HCT116 (cell line): ENCODE results near the gene SAMD15.

Experiments used
- CEBPB ChIP-seq: IDR thresholded peaks from 2 replicates; pipeline ENCODE4 v1.6.1; 2012; ENCODE audit warnings: low read depth
- EZH2phosphoT487 ChIP-seq: fragments of 200-600 bp; IDR thresholded peaks from 2 replicates; pipeline ENCODE4 v1.6.1; 2018; ENCODE audit warnings: antibody characterized with exemption, borderline replicate concordance
- FOSL1 ChIP-seq: IDR thresholded peaks from 2 replicates; pipeline ENCODE4 v1.6.1; 2012; ENCODE audit warnings: low read depth
- POLR2A ChIP-seq: IDR thresholded peaks from 2 replicates; pipeline ENCODE4 v1.7.0; 2011; ENCODE audit warnings: borderline replicate concordance; ENCODE audit not compliant: insufficient read depth, insufficient read length; ENCODE audit errors: extremely low read depth
- RAD21 ChIP-seq: IDR thresholded peaks from 2 replicates; pipeline ENCODE4 v1.6.1; 2012; ENCODE audit warnings: low read depth, mild to moderate bottlenecking
- SP1 ChIP-seq: IDR thresholded peaks from 2 replicates; pipeline ENCODE4 v1.6.1; 2012; ENCODE audit warnings: low read depth
- SRF ChIP-seq: IDR thresholded peaks from 2 replicates; pipeline ENCODE4 v1.6.1; 2012; ENCODE audit warnings: low read depth
- ZFX ChIP-seq: fragments of 450-650 bp; IDR thresholded peaks from 2 replicates; pipeline ENCODE4 v1.6.1; 2017
- ZNF274 ChIP-seq: fragments of 200-500 bp; sonication (Bioruptor generic); IDR thresholded peaks from 2 replicates; pipeline ENCODE4 v1.6.1; 2014; ENCODE audit warnings: mild to moderate bottlenecking, low read depth, low read length, inconsistent platforms
- TF ChIP-seq, protein P1 (sequence below), 3 experiments: fragments of 200-600 bp in 1 of 3; sonication (generic) in 1 of 3; IDR thresholded peaks in 2 of 3; conservative IDR thresholded peaks in 1 of 3; 2 replicates each; pipeline ENCODE4 v1.5.1; 2012 to 2017; ENCODE audit warnings: low read depth in 2 of 3, low read length in 2 of 3, antibody characterized with exemption in 1 of 3, borderline replicate concordance in 1 of 3, control low read depth in 1 of 3, mild to moderate bottlenecking in 1 of 3, mixed read lengths in 1 of 3, mixed run types in 1 of 3, moderate library complexity in 1 of 3; ENCODE audit not compliant: insufficient read depth in 1 of 3

- TF ChIP-seq ZNF274 (no peak), SRF (no peak), POLR2A (no peak), EZH2phosphoT487 (no peak), FOSL1 (no peak), RAD21 (no peak), ZFX (no peak), SP1 (no peak), CEBPB (no peak)
- TF ChIP-seq, protein P1, sequence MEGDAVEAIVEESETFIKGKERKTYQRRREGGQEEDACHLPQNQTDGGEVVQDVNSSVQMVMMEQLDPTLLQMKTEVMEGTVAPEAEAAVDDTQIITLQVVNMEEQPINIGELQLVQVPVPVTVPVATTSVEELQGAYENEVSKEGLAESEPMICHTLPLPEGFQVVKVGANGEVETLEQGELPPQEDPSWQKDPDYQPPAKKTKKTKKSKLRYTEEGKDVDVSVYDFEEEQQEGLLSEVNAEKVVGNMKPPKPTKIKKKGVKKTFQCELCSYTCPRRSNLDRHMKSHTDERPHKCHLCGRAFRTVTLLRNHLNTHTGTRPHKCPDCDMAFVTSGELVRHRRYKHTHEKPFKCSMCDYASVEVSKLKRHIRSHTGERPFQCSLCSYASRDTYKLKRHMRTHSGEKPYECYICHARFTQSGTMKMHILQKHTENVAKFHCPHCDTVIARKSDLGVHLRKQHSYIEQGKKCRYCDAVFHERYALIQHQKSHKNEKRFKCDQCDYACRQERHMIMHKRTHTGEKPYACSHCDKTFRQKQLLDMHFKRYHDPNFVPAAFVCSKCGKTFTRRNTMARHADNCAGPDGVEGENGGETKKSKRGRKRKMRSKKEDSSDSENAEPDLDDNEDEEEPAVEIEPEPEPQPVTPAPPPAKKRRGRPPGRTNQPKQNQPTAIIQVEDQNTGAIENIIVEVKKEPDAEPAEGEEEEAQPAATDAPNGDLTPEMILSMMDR (IDR thresholded peaks at IDR 0.05 in 2 of 3, conservative IDR thresholded peaks at IDR 0.05 in 1 of 3; ENCODE audit: borderline replicate concordance in 1 of 3, insufficient read depth in 1 of 3, low read depth in 2 of 3, low read length in 2 of 3), result no peak
Observed at GRCh38 chr14:77403768-77404167, 26.6 kb downstream of the SAMD15 start.
